Ectodermal cell (in vitro differentiated cells): Measurements from ENCODE around the gene PRKACG.
"Not testable (repeated sequence)": the region's sequence is repeated elsewhere in the genome, so short reads cannot be mapped to it uniquely, and the experiment has no call there.

ENCODE experiments used
- H3K27ac ChIP-seq: 2 replicates; pipeline ENCODE4 v1.7.0; 2013; ENCODE audit warnings: mild to moderate bottlenecking, low read depth, low read length; ENCODE audit not compliant: insufficient read depth, poor library complexity, severe bottlenecking
- H3K27me3 ChIP-seq: 2 replicates; pipeline ENCODE4 v1.7.0; 2013; ENCODE audit warnings: mild to moderate bottlenecking, low read length; ENCODE audit not compliant: insufficient read depth, control insufficient read depth, poor library complexity, severe bottlenecking
- H3K36me3 ChIP-seq: one replicate; pipeline ENCODE4 v1.7.0; 2013; ENCODE audit warnings: low read length; ENCODE audit not compliant: control insufficient read depth, insufficient read depth
- H3K4me1 ChIP-seq: one replicate; pipeline ENCODE4 v1.7.0; 2013; ENCODE audit warnings: low read length; ENCODE audit not compliant: control insufficient read depth, insufficient read depth
- H3K4me3 ChIP-seq: 2 replicates; pipeline ENCODE4 v1.7.0; 2013; ENCODE audit warnings: low read depth, low read length, control low read depth; ENCODE audit not compliant: insufficient read depth
- H3K9me3 ChIP-seq: 2 replicates; pipeline ENCODE4 v1.7.0; 2013; ENCODE audit warnings: mild to moderate bottlenecking, low read length, moderate library complexity; ENCODE audit not compliant: control insufficient read depth
- WGBS, 2 experiments: methylation state at CpG; one replicate each; pipeline ENCODE4 v1.1.7; 2013; ENCODE audit warnings: missing lambda C conversion rate in 2 of 2; 5-methylcytosine and 5-hydroxymethylcytosine counted together

The PRKACG gene

GRCh38 chr9:68991457-68991856 is 22.5 kb downstream of the PRKACG start:
- H3K4me3 ChIP-seq = no peak overlapping the region
- H3K27ac ChIP-seq = no peak overlapping the region
- H3K4me1 ChIP-seq = no peaks in the 10 kb centered on the region
- H3K9me3 ChIP-seq = no peaks in the 10 kb centered on the region
- 84 to 91% methylated on average over 9 of the region's 9 CpGs for WGBS, 2 experiments
- no peaks in the 10 kb centered on the region for H3K36me3 ChIP-seq
- H3K27me3 ChIP-seq = no peaks in the 10 kb centered on the region

GRCh38 chr9:68986949-68987348 is 27.0 kb downstream of the PRKACG start:
- not testable (repeated sequence) for H3K27me3 ChIP-seq, H3K36me3 ChIP-seq, H3K4me1 ChIP-seq, H3K9me3 ChIP-seq, H3K27ac ChIP-seq, H3K4me3 ChIP-seq
- WGBS, 2 experiments = 88 to 96% methylated on average over 7 of the region's 7 CpGs

GRCh38 chr9:68983522-68984424 is 30.1 kb downstream of the PRKACG start:
- Histone ChIP-seq H3K27ac (no peak overlapping the region), H3K4me1 (no peaks in the 10 kb centered on the region), H3K36me3 (no peaks in the 10 kb centered on the region), H3K9me3 (no peaks in the 10 kb centered on the region), H3K4me3 (no peak overlapping the region), H3K27me3 (no peaks in the 10 kb centered on the region)
- 95% methylated on average over 3 of the region's 3 CpGs for WGBS, 2 experiments

- no peaks in the 10 kb centered on the region for H3K36me3 ChIP-seq
Observed at GRCh38 chr9:68983008-68983411, 30.9 kb downstream of the PRKACG start.

GRCh38 chr9:68981789-68982188 is 32.1 kb downstream of the PRKACG start:
- WGBS, 2 experiments = 74 to 78% methylated on average over 6 of the region's 6 CpGs
- Histone ChIP-seq H3K9me3 (no peaks in the 10 kb centered on the region), H3K36me3 (no peaks in the 10 kb centered on the region), H3K4me1 (no peaks in the 10 kb centered on the region), H3K4me3 (no peak overlapping the region), H3K27ac (no peak overlapping the region), H3K27me3 (no peaks in the 10 kb centered on the region)

More at GRCh38 chr9:68983008-68983411, 30.9 kb downstream of the PRKACG start:
- Histone ChIP-seq H3K4me3 (no peak overlapping the region), H3K27ac (no peak overlapping the region), H3K4me1 (no peaks in the 10 kb centered on the region), H3K27me3 (no peaks in the 10 kb centered on the region), H3K9me3 (no peaks in the 10 kb centered on the region)

- Histone ChIP-seq H3K27ac (no peak overlapping the region), H3K4me1 (no peaks in the 10 kb centered on the region)
- 86 to 95% methylated on average over 3 of the region's 3 CpGs for WGBS, 2 experiments
Observed at GRCh38 chr9:68980341-68980914, 33.5 kb downstream of the PRKACG start.

GRCh38 chr9:68979538-68980314 is 34.2 kb downstream of the PRKACG start:
- no peaks in the 10 kb centered on the region for H3K36me3 ChIP-seq
- no peak overlapping the region for H3K4me3 ChIP-seq
- H3K27ac ChIP-seq = no peak overlapping the region
- WGBS, 2 experiments = 84 to 87% methylated on average over 9 of the region's 9 CpGs
- H3K27me3 ChIP-seq = no peaks in the 10 kb centered on the region
- no peaks in the 10 kb centered on the region for H3K4me1 ChIP-seq
- H3K9me3 ChIP-seq = peaks cover 2% of the 10 kb centered on the region

More at GRCh38 chr9:68980341-68980914, 33.5 kb downstream of the PRKACG start:
- H3K9me3 ChIP-seq = peaks cover 2% of the 10 kb centered on the region
- no peaks in the 10 kb centered on the region for H3K27me3 ChIP-seq
- H3K4me3 ChIP-seq = no peak overlapping the region
- no peaks in the 10 kb centered on the region for H3K36me3 ChIP-seq

GRCh38 chr9:68978501-68978900 is 35.4 kb downstream of the PRKACG start:
- H3K9me3 ChIP-seq = peaks cover 2% of the 10 kb centered on the region
- no peaks in the 10 kb centered on the region for H3K36me3 ChIP-seq
- no peak overlapping the region for H3K4me3 ChIP-seq
- no peak overlapping the region for H3K27ac ChIP-seq
- WGBS, 2 experiments = 95 to 98% methylated on average over 3 of the region's 3 CpGs
- H3K4me1 ChIP-seq = no peaks in the 10 kb centered on the region
- H3K27me3 ChIP-seq = no peaks in the 10 kb centered on the region

GRCh38 chr9:68978066-68978465 is 35.8 kb downstream of the PRKACG start:
- Histone ChIP-seq H3K36me3 (no peaks in the 10 kb centered on the region), H3K27ac (no peak overlapping the region), H3K4me3 (no peak overlapping the region), H3K27me3 (no peaks in the 10 kb centered on the region), H3K9me3 (peaks cover 2% of the 10 kb centered on the region), H3K4me1 (no peaks in the 10 kb centered on the region)
- WGBS, 2 experiments = 99 to 100% methylated on average over 4 of the region's 4 CpGs
